Measurements from ENCODE around the gene CUL5.

CUL5 gene

DNA sequence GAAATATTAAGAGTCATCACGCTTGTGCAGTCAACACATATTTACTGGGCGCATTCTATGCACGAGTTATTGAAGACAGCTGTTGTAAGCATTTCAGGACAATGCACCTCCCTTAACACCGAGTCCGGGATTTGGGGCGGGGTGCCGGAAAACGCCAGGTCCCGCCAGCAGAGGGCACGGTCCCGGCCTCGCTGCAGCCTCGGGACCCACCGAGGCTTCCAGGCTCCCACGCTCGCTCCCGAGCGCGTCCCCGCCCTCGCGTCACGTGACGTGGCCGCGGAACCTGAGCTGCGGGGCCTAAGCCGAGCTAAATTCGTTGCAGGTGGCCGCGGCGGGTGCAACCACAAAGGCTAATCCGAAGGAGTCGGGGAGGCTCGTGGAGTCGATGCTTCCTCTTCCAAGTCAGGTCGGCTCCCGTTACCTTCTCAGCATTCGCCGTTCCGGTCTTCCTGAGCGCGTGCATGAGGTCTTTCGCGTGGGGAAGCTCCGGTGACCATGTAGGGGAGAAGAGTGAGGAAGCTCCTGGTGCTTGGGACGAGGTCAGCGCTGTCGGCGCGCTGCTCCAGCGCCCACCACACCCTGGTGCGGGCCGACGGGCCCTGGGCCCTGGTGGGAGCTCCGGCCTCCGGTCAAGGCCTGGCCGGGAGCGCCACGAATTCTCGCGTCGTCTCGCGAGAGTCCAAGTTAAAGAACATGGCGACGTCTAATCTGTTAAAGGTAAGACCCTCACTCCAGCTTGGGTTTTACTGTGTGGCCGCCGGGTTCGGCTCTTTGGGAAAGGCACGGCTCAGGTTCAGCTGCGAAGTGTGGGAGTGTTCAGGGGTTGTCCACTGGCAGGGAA lies at the start of gene CUL5:
CUL5 (plus strand) TSS at position 243 of the 841 bp plus-strand sequence; CDS start at position 694, 451 bp downstream.
- DNase-seq = peak; percentile 73 to 85

DNA sequence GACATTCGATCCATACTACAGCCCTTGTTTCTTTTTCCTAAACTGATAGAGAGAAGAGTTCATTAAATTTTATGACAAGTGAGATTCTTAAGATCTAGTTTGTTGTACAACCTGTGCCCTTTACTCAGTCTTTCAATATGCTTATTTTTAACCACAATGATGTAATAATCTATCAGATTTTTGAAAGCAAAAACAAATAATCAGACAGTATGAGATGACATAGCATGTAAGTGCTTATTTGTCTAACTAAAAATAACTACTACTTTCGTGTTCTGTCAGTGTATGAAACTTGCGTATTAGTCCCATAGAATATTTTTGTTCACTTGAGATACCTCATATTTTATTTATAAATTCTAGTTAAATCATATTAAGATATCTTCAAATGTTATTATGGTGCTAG lies 47.2 kb upstream of the CUL5 start:
- DNase-seq = no peak

DNA sequence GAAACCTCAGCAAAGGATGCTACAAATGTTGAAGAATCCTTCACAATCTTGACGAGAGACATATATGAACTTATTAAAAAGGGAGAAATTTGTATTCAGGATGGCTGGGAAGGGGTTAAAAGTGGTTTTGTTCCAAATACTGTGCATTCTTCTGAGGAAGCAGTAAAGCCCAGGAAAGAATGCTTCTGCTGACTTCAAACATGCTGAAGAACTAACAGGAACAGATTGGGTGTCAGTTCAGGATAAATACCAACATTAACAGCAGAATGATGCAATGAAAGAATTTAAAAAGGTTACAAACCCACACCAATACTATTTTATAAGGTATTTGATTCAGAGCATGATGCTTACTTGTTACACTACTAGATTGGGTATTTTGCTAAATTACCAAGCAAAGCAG lies 46.5 kb upstream of the CUL5 start:
- no peak for DNase-seq

DNA sequence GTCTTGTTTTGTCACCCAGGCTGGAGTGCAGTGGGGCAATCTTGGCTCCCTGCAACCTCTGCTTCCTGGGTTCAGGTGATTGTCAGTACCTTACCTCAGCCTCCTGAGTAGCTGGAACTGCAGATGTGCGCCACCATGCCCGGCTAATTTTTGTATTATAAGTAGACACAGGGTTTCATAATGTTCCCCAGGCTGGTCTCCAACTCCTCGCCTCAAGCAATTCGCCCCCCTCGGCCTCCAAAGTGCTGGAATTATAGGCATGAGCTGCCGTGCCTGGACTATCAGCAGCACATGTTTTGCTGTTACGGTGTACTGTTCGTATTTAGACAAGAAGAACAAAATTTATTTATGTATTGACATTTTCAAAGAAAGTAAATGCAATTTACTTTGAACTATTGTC lies 45.6 kb upstream of the CUL5 start:
- no peak for DNase-seq

DNA sequence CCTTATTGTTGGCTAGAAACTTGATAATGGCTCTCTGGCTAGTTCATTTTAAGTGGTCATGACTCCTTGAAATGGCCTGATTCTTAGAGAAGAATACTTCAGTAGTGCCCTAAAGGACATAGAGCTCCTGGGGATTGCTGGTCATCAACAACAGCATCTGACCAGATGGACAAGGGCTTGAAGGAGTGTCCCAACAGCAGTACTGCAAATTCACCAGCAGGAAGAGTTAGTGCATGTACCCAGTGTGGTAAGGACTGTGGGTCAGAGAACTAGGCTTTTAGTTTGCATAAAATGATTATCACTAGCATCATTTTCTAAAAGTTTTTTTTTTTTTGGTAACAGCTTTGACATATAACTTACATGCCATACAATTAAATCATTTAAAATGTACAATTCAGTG lies 39.5 kb upstream of the CUL5 start:
- no peak for DNase-seq

DNA sequence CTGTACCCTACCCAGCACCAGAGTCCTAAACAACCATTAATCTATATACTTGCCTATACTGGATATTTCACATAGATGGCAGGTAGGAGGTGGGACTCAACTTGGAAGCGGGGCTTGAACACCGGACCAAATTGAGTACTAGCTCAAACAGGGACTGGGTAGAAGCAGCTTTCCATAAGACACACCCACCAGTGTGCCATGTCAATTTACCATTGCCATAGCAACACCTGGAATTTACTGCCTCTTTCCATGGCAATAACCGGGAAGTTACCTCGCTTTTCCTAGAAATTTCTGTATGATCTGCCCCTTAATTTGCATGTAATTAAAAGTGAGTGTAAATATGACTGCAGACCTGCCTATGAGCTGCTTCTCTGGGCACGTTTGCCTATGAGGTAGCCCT lies 38.6 kb upstream of the CUL5 start:
- DNase-seq = no peak

DNA sequence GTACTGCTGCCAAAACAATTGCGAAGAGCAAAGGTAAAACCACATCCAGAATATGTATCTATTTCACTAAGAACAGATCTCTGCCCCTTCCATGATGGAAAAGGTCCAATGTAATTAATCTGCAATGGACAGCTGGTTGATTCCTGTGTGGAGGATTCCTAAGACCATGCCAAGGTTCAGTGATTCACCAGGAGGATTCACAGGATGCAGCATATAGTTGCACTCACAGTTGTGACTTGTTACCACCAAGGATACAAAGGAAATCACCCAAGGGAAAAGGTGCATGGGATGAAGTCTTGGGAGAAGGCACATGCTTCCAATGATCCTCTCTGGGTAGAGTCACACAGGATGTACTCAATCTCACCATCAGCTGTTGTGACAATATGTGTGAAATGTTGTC lies 35.1 kb upstream of the CUL5 start:
- no peak for DNase-seq

DNA sequence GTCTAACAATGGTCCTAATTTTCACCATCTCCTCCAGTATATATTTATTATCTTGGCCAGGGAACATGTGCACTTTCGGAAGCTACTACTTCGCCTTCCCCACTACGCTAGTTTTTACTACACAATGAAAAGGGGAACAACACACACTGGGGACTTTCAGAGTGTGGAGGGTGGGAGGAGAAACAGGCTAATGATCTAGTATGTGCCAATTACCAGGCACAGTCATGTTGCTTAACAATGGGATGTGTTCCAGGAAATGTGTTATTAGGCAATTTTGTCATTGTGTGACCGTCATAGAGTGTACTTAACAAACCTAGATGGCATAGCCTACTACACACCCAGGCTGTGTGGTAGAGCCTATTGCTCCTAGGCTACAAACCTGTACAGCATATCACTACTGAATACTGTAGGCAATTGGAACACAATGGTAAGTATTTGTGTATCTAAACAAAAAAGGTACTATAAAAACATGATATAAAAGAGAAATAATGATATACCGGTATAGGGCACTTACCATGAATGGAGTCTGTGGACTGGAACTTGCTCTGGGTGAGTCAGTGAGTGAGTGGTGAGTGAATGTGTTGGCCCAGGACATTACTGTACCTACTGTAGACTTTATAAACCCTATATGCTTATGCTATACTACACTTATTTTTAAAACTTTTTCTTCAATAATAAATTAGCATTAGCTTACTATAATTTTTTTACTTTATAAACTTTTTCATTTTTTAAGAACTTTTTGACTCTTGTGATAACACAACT lies 20.1 kb upstream of the CUL5 start:
- DNase-seq = no peak

DNA sequence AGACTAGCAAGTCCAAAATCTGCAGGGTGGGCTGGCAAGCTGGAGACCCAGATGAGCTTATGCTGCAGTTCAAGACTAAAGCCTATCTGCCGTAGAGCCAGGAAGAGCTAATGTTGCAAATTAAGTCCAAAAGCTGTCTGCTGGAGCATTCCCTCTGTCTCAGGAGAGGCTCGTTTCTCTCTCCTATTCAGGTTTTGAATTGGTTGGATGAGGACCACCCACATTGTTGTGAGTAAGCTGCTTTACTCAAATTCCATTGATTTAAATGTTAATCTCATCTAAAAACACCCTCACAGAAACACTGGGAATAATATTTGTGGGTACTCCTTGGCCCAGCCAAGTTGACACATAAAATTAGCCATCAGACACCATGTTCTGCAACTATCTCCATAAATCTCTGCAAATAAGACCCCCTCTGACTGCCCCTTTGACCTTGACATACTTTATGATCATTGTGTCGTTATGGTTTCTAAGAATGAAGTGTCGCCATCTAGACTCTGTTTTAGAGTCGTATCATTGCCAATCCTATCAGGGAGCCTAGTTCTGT lies 16.8 kb upstream of the CUL5 start:
- no peak for DNase-seq

DNA sequence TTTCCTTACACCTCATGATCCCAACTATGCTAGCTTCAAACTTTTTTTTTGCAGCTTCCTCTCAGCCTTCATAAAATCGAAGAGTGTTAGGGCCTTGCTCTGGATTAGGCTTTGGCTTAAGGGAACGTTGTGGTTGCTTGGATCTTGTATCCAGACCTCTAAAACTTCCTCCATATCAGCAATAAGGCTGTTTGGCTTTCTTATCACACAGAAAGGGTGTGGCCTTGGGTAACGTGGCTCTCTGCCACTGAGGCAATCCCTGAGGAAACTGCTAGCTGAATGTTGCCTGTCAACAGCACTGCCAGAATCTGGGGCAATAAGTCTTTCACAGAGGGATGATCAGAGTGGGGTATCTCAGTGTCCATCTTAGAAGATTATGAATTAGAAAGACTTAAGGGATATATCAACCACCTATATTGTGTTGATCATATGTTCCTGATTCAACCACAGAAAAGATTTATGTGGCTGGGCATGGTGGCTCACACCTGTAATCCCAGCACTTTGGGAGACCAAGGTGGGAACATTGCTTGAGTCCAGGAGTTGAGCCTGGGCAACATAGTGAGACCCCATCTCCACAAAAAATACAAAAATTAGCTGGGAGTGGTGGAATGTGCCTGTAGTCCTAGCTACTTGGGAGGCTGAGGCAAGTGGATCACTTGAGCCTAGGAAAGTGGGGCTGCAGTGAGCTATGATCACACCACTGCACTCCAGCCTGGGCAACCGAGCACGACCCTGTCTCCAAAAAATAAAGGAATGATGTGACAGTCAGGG lies 12.5 kb upstream of the CUL5 start:
- no peak for DNase-seq

DNA sequence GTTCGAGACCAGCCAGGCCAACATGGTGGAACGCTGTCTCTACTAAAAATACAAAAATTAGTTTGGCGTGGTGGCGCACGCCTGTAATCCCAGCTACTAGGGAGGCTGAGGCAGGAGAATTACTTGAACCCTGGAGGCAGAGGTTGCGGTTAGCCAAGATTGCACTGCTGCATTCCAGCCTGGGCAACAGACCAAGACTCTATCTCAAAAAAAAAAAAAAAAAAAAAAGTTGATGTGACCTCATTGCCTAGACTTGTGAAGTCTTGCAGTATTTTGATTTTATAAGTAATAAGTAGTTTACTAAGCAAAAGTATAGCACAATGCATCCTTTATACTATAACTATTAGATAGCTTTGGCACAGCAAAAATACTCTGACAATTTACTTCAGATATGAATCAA lies 9.9 kb upstream of the CUL5 start:
- DNase-seq = no peak

DNA sequence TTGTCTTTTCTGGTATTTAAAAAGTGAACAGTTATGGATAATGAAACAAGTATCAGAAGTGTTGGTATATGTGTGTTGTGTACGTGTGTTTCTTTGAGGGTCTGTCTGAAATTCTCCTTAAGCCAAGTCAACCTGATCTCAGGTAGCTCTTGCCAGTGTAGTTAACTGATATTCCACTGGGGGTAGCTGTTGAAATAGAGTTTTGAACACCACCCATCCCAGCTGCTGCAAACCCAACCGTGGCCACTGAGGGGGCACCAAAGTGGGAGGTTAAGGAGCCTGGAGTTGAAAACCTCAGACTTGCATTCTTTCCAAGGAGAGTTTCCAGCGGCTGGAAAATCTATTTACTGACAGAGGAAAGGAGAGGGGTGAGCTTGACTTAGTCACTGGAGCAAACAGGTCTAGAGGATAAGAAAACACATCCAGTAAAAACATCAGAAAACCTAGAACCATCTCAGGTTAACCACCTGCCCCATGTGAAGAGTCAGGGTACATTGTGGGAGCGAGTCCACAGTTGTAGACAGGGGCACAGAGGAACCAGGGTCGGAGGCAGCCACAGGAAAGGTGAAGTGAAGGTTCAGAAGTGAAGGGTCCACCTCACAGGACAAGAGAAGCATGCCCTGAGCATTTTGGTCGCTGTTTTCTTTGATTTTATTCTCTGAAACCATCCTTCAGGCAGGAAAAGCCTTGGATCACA lies 8.8 kb upstream of the CUL5 start:
- DNase-seq = no peak

DNA sequence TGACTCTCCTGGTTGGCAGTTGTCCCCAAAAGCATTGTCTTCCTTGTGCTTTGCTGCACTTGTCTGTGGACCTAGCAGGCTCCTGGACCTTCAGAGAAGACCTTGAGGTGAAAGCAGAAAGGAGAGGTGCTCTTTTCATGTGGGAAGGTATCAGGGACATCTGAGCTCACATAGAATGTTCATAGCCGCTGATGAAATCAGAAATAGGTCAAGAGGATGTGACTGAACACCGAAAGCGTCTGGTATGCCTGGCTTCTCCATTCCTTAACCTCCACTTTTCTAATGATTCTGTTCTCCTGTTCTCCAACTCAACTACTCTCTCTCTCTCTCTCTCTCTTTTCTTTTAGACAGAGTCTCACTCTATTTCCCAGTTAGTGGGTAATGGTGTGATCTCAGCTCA lies 6.2 kb upstream of the CUL5 start:
- DNase-seq = no peak

DNA sequence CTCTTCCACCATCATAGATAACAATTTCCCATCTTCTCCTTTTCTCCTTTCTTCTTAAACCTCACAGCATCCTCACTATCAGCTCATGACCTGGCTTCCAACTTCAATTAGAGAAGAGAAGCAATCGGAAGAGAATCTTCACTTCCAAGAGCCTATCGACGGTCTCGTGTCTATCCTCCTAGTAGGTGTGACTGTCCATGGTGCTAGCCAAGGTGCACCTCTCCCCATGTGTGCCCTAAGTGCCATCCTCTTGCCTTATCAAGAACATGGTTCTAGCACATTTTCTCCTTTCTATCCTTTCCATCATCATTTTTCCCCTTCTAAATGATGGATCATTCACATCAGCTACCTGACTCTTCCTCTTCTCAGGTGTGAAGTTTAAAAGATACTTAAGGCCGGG lies 5.1 kb upstream of the CUL5 start:
- no peak for DNase-seq

DNA sequence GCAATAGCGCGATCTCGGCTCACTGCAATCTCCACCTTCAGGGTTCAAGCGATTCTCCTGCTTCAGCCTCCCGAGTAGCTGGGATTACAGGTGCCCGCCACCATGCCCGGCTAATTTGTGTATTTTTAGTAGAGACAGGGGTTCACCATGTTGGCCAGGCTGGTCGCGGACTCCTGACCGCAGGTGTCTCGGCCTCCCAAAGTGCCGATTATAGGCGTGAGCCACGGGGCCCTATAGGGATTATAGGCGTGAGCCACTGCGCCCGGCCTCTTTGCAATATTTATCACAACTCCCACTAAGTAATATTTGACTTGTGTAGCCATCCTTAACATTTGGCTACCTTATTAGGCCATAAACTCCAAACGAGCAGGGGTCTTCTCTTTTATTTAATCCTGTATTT lies 879 bp upstream of the CUL5 start:
- no peak for DNase-seq

DNA sequence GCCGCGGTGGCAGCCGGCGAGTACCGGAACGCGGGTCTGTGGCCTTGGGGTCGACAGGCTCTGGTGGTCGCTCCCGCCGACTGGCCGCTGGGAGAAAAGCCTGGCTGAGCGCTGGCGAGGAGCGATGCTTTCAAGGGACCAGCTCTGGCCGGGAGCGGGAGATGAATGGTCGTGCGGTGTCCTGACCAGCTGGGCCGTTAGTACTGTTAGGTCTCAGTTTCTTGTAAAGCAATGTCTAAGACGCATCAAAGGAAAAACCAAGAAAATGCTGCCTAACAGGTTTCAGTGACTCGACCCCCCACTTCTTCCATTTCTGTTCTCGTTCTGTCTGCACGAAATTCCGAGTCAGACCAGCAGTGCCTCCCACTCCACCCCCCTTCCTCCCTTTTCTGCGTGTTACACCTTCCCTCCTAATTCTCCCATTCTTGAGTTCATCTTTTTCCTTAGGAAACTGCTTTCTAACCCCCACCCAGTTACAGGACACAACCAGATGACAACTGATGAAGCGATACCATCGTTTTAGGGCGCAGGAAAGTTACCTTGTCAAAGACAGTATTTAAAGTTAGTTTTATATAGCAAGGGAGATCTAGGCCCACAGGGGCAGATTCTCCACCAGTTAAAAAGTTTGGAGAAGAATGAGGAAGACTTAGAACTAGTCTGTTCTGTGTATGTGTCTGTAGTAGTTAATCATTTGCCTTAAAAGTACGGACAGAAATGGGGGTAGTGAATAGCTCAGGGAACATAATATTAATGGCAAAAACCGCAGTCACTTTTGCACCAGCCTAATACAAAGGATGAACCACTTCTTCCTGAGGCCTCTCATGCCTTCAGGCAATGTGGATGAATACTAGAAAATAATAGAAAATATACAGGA lies 1.0 kb downstream of the CUL5 start:
- DNase-seq = no peak

DNA sequence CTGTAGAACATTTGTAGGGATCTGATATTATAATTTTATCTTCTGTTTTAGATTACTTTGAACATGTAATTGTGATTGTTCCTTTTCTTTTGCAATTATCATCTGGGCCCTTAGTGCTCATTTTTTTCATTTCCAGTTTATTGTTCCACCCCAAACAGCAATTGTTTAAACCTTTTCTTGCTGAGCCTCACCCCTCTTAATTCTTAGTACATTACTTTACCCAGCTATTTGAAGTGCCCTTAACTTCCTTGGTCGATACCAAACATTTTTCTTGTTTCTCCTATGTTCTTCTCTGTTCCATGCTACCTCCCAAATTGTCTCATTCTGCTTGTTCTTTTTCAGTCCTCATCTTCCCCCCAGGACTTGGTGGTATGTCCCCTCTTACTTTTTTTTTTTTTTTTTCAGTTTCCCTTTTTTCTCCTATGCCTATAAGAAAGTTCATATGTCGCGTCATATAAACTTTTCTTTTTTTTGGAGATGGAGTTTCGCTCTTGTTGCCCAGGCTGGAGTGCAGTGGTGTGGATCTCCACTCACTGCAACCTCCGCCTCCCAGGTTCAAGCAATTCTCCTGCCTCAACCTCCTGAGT lies 3.5 kb downstream of the CUL5 start:
- DNase-seq = no peak

DNA sequence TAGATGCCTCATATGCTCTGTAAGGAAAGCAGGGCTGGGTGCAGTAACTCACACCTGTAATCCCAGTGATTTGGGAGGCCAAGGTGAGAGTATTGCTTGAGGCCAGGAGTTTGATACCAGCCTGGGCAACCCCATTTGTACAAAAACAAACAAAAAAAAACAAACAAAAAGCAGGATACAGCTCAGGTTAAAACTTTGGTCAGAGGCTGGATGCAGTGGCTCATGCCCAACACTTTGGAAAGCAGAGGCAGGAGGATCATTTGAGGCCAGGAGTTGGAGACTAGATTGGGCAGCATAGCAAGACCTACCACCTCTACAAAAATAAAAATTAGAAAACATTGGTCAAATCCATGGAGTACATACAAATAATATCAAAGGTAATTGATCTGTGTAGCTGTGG lies 7.9 kb downstream of the CUL5 start:
- DNase-seq = no peak

DNA sequence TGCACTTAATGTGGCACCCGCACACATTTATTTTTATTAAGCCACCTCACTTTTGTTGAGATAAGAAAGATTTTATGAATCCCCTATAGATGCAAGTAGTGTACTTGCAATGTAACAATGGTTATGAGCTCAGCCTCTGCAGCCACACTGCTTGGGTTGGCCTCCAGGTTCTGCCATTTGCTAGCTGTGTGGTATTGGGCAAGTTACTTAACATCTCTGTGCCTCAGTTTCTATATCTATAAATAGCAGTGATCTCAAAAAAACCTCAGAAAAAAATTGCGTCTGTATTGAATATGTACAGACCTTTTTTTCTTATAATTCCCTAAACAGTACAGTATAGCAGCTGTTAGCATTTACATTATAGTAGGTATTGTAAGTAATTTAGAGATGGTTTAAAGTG lies 10.0 kb downstream of the CUL5 start:
- DNase-seq = no peak

DNA sequence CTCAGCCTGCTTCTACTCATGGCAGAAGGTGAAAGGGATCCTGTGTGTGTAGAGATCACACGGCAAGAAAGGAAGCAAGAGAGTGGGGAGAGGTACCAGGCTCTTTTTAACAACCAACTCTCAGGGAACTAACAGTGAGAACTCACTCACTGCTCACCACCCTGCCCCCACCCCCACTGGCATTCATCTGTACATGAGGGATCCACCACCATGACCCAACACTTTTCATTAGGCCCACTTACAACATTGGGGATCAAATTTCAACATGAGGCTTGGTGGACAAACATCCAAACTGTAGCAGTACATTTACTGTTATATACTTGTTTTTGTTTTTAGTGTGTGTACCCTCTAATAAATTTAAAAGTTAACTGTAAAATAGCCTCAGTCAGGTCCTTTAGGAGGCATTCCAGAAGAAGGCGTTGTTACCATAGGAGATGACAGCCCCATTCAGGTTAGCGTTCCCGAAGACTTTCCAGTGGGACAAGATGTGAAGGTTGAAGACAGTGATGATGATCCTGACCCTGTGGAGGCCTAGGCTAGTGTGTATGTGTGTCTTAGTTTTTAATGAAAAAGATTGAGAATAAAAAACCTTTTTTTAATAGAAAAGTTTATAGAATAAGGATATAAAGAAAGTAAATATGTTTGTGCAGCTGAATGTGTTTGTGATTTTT lies 11.3 kb downstream of the CUL5 start:
- DNase-seq = no peak
